Neural cell (in vitro differentiated cells): ENCODE data around the gene CC2D1A. TPM values are rescaled to one million over a fixed set of nuclear protein-coding genes. Genes with fewer than 3 reads are reported as not detected.

Experiments used
- H2AFZ ChIP-seq: fragments of 200-600, 300-800 bp; sonication (generic), shearing (Covaris generic); 2 replicates; pipeline ENCODE4 v1.6.0; 2014; ENCODE audit warnings: low read depth, mild to moderate bottlenecking, antibody characterized with exemption, low read length, moderate library complexity
- H3F3A ChIP-seq: fragments of 200-600 bp; shearing (Covaris generic); 2 replicates; pipeline ENCODE4 v1.6.1; 2016; ENCODE audit warnings: mild to moderate bottlenecking, moderate library complexity, mixed read lengths, antibody characterized with exemption, low read length; ENCODE audit not compliant: insufficient read depth, poor library complexity, severe bottlenecking
- H3K27ac ChIP-seq: fragments of 200-600, 300-800 bp; sonication (generic), shearing (Covaris generic); 2 replicates; pipeline ENCODE4 v1.5.1; 2014; ENCODE audit warnings: mild to moderate bottlenecking, low read length, moderate library complexity
- H3K27me3 ChIP-seq: fragments of 300-800, 200-600 bp; sonication (generic), shearing (Covaris generic); 2 replicates; pipeline ENCODE4 v1.6.0; 2014; ENCODE audit warnings: mild to moderate bottlenecking, low read depth, low read length, moderate library complexity; ENCODE audit not compliant: insufficient read depth
- H3K36me3 ChIP-seq: fragments of 300-800, 200-600 bp; sonication (generic), shearing (Covaris generic); 2 replicates; pipeline ENCODE4 v1.5.1; 2014; ENCODE audit warnings: mild to moderate bottlenecking, antibody characterized with exemption, low read length, moderate library complexity; ENCODE audit not compliant: insufficient read depth
- H3K4me2 ChIP-seq: fragments of 300-800, 200-600 bp; sonication (generic), shearing (Covaris generic); 2 replicates; pipeline ENCODE4 v1.6.0; 2014; ENCODE audit warnings: mild to moderate bottlenecking, low read length
- H3K4me3 ChIP-seq: fragments of 300-800, 200-600 bp; sonication (generic), shearing (Covaris generic); 2 replicates; pipeline ENCODE4 v1.5.1; 2014; ENCODE audit warnings: mild to moderate bottlenecking, low read length, moderate library complexity
- H3K79me2 ChIP-seq: fragments of 200-600 bp; shearing (Covaris generic); replicated peaks from 2 replicates; pipeline ENCODE4 v1.6.0; 2014; ENCODE audit warnings: mild to moderate bottlenecking, low read length, moderate library complexity; ENCODE audit not compliant: insufficient read depth
- H3K9ac ChIP-seq: fragments of 300-800, 200-600 bp; sonication (generic), shearing (Covaris generic); 2 replicates; pipeline ENCODE4 v1.6.1; 2016; ENCODE audit warnings: mild to moderate bottlenecking, low read length, mixed read lengths
- H3K9me2 ChIP-seq: fragments of 200-600 bp; shearing (Covaris generic); 2 replicates; pipeline ENCODE4 v1.6.1; 2016; ENCODE audit warnings: mild to moderate bottlenecking, low read length, mixed read lengths; ENCODE audit not compliant: insufficient read depth
- H3K9me3 ChIP-seq: fragments of 200-600, 300-800 bp; sonication (generic), shearing (Covaris generic); 2 replicates; pipeline ENCODE4 v1.6.1; 2016; ENCODE audit warnings: mild to moderate bottlenecking, mixed run types, low read length, moderate library complexity, mixed read lengths
- H4K20me1 ChIP-seq: fragments of 200-600 bp; shearing (Covaris generic); 2 replicates; pipeline ENCODE4 v1.6.1; 2016; ENCODE audit warnings: mild to moderate bottlenecking, mixed run types; ENCODE audit not compliant: insufficient read depth
- CTCF ChIP-seq: fragments of 450-650 bp; IDR thresholded peaks from 2 replicates; pipeline ENCODE4 v1.5.1; 2014; ENCODE audit warnings: antibody characterized with exemption, mild to moderate bottlenecking, moderate library complexity; ENCODE audit not compliant: poor library complexity, severe bottlenecking
- EP300 ChIP-seq: fragments of 450-650 bp; conservative IDR thresholded peaks from 2 replicates; pipeline ENCODE4 v1.6.1; 2014; ENCODE audit warnings: antibody characterized with exemption, mild to moderate bottlenecking, moderate library complexity; ENCODE audit not compliant: poor library complexity, severe bottlenecking
- EZH2 ChIP-seq: fragments of 200-600, 300-800 bp; shearing (Covaris generic), sonication (generic); IDR thresholded peaks from 2 replicates; pipeline ENCODE4 v1.6.1; 2014; ENCODE audit warnings: antibody characterized with exemption, low read length, borderline replicate concordance, mild to moderate bottlenecking; ENCODE audit not compliant: insufficient read depth, poor library complexity, severe bottlenecking
- MXI1 ChIP-seq: fragments of 450-650 bp; conservative IDR thresholded peaks from 2 replicates; pipeline ENCODE4 v1.6.1; 2014; ENCODE audit warnings: antibody characterized with exemption, mild to moderate bottlenecking; ENCODE audit not compliant: poor library complexity, severe bottlenecking
- POLR2AphosphoS5 ChIP-seq: IDR thresholded peaks from 2 replicates; pipeline ENCODE4 v1.6.1; 2012
- RAD21 ChIP-seq: fragments of 450-650 bp; conservative IDR thresholded peaks from 2 replicates; pipeline ENCODE4 v1.6.1; 2014; ENCODE audit warnings: antibody characterized with exemption, mild to moderate bottlenecking, moderate library complexity
- REST ChIP-seq: IDR thresholded peaks from 2 replicates; pipeline ENCODE4 v1.6.1; 2012; ENCODE audit warnings: borderline replicate concordance
- SMC3 ChIP-seq: fragments of 450-650 bp; conservative IDR thresholded peaks from 2 replicates; pipeline ENCODE4 v1.6.1; 2014; ENCODE audit warnings: antibody characterized with exemption, mild to moderate bottlenecking, moderate library complexity; ENCODE audit not compliant: poor library complexity
- TAF1 ChIP-seq: IDR thresholded peaks from 2 replicates; pipeline ENCODE4 v1.6.1; 2012; ENCODE audit warnings: low read depth
- polyA plus RNA-seq: library from polyadenylated mRNA; depleted of rRNA; stranded (reverse); fragments of >200 nt; gene quantifications from 2 replicates; pipeline ENCODE4 v1.2.3, GENCODE V29; 2014

Gene CC2D1A
- polyA plus RNA-seq, 1 donor from 2014 or later: 24.5 TPM

- H3K9ac ChIP-seq: peak overlapping the region; percentile 91
- TF ChIP-seq TAF1 (no peak), CTCF (no peak), REST (no peak), RAD21 (no peak), MXI1 (no peak), SMC3 (no peak), EZH2 (no peak), EP300 (no peak), POLR2AphosphoS5 (no peak)
- H3K4me3 ChIP-seq: peak overlapping the region; percentile 91
- no peak overlapping the region for H3K27ac ChIP-seq
- H3K4me2 ChIP-seq: no peak overlapping the region
- H3K36me3 ChIP-seq: no peaks in the 10 kb centered on the region
- H4K20me1 ChIP-seq: no peaks in the 10 kb centered on the region
- peaks cover 14% of the 10 kb centered on the region for H3K79me2 ChIP-seq
- H3K9me2 ChIP-seq: no peaks in the 10 kb centered on the region
- no peak overlapping the region for H2AFZ ChIP-seq
- H3K9me3 ChIP-seq: no peaks in the 10 kb centered on the region
- no peaks in the 10 kb centered on the region for H3K27me3 ChIP-seq
- no peaks in the 10 kb centered on the region for H3F3A ChIP-seq
Measured at GRCh38 chr19:13954185-13954584, 48.2 kb downstream of the CC2D1A start.

GRCh38 chr19:13955662-13956364 lies 49.8 kb downstream of the CC2D1A start:
- Histone ChIP-seq H3K4me2 (no peak overlapping the region), H3K4me3 (no peak overlapping the region), H3K36me3 (no peaks in the 10 kb centered on the region), H3F3A (no peaks in the 10 kb centered on the region), H3K27ac (no peak overlapping the region), H4K20me1 (no peaks in the 10 kb centered on the region), H3K27me3 (no peaks in the 10 kb centered on the region), H3K79me2 (peaks cover 14% of the 10 kb centered on the region), H3K9me2 (no peaks in the 10 kb centered on the region), H3K9ac (no peak overlapping the region), H2AFZ (no peak overlapping the region), H3K9me3 (no peaks in the 10 kb centered on the region)
- TF ChIP-seq SMC3 (no peak), EZH2 (no peak)
